ENCODE measurements around the gene ECM2. TPM values are rescaled to one million over a fixed set of nuclear protein-coding genes. Genes with fewer than 3 reads are reported as not detected.

ECM2 gene
- total and polyA plus RNA-seq, 2 of the 13 experiments (the other 11 are each of a cell fraction or from before 2014, with no cell fraction given), result 0.37 TPM; not detected in 1

DNA sequence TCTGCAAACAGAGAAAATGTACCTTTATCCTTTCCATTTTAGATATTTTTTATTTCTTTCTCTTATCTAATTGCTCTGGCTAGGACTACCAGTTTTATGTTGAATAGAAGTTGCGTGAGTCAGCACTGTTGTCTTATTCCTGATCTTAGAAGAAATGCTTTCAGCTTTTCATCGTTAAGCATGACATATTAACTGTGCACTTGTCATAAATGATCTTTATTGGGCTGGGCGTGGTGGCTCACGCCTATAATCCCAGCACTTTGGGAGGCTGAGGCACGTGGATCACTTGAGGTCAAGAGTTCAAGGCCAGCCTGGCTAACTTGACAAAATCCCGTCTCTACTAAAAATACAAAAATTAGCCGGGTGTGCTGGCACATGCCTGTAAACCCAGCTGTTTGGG is 8.2 kb upstream of the ECM2 start (continued):
- TF ChIP-seq, protein P1, sequence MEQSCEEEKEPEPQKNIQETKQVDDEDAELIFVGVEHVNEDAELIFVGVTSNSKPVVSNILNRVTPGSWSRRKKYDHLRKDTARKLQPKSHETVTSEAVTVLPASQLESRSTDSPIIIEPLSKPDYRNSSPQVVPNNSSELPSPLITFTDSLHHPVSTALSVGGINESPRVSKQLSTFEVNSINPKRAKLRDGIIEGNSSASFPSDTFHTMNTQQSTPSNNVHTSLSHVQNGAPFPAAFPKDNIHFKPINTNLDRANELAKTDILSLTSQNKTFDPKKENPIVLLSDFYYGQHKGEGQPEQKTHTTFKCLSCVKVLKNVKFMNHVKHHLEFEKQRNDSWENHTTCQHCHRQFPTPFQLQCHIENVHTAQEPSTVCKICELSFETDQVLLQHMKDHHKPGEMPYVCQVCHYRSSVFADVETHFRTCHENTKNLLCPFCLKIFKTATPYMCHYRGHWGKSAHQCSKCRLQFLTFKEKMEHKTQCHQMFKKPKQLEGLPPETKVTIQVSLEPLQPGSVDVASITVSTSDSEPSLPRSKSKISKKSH (CRISPR knock-in tag; IDR thresholded peaks at IDR 0.05; ENCODE audit: borderline replicate concordance), result no peak

DNA sequence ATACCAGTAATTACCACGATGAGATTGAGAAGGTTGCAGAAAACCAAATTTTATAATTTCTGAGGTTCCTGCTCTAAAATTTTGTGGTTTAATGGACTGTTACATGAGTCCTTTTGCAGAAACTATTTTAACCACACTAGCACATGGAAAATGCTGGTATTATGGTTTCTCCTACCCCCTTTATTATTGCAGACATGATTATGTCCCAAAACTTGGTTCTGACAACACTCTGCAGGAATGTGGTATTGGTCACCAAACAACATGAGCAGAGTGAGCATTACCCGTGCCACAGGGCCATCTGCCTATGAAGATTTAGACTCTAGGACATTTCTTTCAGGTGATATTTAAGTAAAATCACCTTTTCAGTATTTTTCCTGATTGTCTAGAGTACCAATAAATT is 2.8 kb upstream of the ECM2 start:
- no peak for FAIRE-seq
- no peak overlapping the region for H3K4me3 ChIP-seq (replicated peaks in 1 of 3; ENCODE audit: insufficient read depth in 1 of 3, low read depth in 2 of 3, low read length in 3 of 3)
- in situ Hi-C loops (cut with HindIII; ENCODE audit: extremely low pct_ligation_motif_present, low pct_unique_long_range_greater_than_20kb), result no loop called here
- no peak overlapping the region for H3K9ac ChIP-seq (ENCODE audit: insufficient read depth, low read depth, low read length)
- no peaks in the 10 kb centered on the region for H4K20me1 ChIP-seq (ENCODE audit: insufficient read depth, low read length)
- 53% methylated on average over 2 of the region's 2 CpGs for WGBS (ENCODE audit: low lambda C conversion rate)
- CTCF ChIA-PET (ENCODE audit: low intra/inter-chr PET ratio, low total read pairs), result no interaction called here
- no peak overlapping the region for H3K4me2 ChIP-seq (ENCODE audit: low read depth, low read length)
- ATAC-seq, result no peak
- no peak overlapping the region for H2AFZ ChIP-seq (ENCODE audit: low read length)
- no peak for TF ChIP-seq ZNF256 (CRISPR knock-in tag; conservative IDR thresholded peaks at IDR 0.05)
- TF ChIP-seq, protein P2, sequence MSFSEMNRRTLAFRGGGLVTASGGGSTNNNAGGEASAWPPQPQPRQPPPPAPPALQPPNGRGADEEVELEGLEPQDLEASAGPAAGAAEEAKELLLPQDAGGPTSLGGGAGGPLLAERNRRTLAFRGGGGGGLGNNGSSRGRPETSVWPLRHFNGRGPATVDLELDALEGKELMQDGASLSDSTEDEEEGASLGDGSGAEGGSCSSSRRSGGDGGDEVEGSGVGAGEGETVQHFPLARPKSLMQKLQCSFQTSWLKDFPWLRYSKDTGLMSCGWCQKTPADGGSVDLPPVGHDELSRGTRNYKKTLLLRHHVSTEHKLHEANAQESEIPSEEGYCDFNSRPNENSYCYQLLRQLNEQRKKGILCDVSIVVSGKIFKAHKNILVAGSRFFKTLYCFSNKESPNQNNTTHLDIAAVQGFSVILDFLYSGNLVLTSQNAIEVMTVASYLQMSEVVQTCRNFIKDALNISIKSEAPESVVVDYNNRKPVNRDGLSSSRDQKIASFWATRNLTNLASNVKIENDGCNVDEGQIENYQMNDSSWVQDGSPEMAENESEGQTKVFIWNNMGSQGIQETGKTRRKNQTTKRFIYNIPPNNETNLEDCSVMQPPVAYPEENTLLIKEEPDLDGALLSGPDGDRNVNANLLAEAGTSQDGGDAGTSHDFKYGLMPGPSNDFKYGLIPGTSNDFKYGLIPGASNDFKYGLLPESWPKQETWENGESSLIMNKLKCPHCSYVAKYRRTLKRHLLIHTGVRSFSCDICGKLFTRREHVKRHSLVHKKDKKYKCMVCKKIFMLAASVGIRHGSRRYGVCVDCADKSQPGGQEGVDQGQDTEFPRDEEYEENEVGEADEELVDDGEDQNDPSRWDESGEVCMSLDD (CRISPR knock-in tag; IDR thresholded peaks at IDR 0.05; ENCODE audit: borderline replicate concordance), result no peak
- TF ChIP-seq, protein P3, sequence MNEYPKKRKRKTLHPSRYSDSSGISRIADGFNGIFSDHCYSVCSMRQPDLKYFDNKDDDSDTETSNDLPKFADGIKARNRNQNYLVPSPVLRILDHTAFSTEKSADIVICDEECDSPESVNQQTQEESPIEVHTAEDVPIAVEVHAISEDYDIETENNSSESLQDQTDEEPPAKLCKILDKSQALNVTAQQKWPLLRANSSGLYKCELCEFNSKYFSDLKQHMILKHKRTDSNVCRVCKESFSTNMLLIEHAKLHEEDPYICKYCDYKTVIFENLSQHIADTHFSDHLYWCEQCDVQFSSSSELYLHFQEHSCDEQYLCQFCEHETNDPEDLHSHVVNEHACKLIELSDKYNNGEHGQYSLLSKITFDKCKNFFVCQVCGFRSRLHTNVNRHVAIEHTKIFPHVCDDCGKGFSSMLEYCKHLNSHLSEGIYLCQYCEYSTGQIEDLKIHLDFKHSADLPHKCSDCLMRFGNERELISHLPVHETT (CRISPR knock-in tag; conservative IDR thresholded peaks at IDR 0.05), result no peak
- TF ChIP-seq ZNF207 (IDR thresholded peaks at IDR 0.05; ENCODE audit: borderline replicate concordance), result no peak
- TF ChIP-seq ATM (IDR thresholded peaks at IDR 0.05; ENCODE audit: borderline replicate concordance), result no peak
- no peak for TF ChIP-seq ZNF883 (CRISPR knock-in tag; IDR thresholded peaks at IDR 0.05; ENCODE audit: not compliant biosample characterization)
- TF ChIP-seq, protein P4, sequence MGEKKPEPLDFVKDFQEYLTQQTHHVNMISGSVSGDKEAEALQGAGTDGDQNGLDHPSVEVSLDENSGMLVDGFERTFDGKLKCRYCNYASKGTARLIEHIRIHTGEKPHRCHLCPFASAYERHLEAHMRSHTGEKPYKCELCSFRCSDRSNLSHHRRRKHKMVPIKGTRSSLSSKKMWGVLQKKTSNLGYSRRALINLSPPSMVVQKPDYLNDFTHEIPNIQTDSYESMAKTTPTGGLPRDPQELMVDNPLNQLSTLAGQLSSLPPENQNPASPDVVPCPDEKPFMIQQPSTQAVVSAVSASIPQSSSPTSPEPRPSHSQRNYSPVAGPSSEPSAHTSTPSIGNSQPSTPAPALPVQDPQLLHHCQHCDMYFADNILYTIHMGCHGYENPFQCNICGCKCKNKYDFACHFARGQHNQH (CRISPR knock-in tag; IDR thresholded peaks at IDR 0.05), result no peak
- H3K79me2 ChIP-seq (ENCODE audit: insufficient read depth, low read length), result no peaks in the 10 kb centered on the region
- H3K27ac ChIP-seq (ENCODE audit: extremely low read length, insufficient read depth, low read length), result no peak overlapping the region
- BruUV-seq (replicated peaks), result no TSS peak
- H3K9me3 ChIP-seq (ENCODE audit: low read length), result no peaks in the 10 kb centered on the region
- no peak for DNase-seq (ENCODE audit: low spot score)
- no peaks in the 10 kb centered on the region for H3K36me3 ChIP-seq (replicated peaks in 1 of 2; ENCODE audit: control insufficient read depth in 1 of 2, insufficient read depth in 2 of 2, low read length in 2 of 2)
- POLR2A ChIA-PET, result no interaction called here
- H3K4me1 ChIP-seq (ENCODE audit: insufficient read depth, low read length), result peaks cover 36% of the 10 kb centered on the region
- no peaks in the 10 kb centered on the region for H3K27me3 ChIP-seq (ENCODE audit: control insufficient read depth in 1 of 2, insufficient read depth in 2 of 2, low read length in 2 of 2)
- intact Hi-C loops (cut with micrococcal nuclease; ENCODE audit: unreplicated experiment), result no loop called here

All from HepG2 (cell line).